Stimulated activated CD4-positive, alpha-beta T cell treated with anti-CD3 and anti-CD28 coated beads, Interleukin-15, amount 100 ng/mL, for 48 hours (primary cell): Measurements from ENCODE around the gene UEVLD.

Source experiments
- DNase-seq, 2 donors: peaks; one replicate each; pipeline ENCODE4 v3.0.0-alpha.2; 2020; ENCODE audit warnings: low read depth in 2 of 2

UEVLD gene

DNA sequence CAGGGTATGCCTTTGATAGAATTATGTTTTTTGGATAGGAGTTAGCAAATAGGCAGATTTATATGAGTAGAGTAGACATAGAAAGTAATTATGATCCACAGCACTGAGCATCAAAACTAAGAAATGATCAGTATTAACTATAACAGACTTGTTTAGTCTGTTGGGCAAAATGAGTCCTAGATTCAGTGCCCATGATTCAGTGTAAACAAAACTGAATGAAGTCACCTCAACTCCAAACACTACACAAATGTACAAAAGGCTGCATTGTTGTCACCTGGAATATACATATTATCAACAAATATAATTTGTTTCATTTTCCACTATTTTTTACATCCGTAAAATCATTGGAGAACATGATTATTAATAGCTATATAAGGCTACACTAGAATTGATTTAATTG lies 6.7 kb downstream of the UEVLD start:
- no peak for DNase-seq

DNA sequence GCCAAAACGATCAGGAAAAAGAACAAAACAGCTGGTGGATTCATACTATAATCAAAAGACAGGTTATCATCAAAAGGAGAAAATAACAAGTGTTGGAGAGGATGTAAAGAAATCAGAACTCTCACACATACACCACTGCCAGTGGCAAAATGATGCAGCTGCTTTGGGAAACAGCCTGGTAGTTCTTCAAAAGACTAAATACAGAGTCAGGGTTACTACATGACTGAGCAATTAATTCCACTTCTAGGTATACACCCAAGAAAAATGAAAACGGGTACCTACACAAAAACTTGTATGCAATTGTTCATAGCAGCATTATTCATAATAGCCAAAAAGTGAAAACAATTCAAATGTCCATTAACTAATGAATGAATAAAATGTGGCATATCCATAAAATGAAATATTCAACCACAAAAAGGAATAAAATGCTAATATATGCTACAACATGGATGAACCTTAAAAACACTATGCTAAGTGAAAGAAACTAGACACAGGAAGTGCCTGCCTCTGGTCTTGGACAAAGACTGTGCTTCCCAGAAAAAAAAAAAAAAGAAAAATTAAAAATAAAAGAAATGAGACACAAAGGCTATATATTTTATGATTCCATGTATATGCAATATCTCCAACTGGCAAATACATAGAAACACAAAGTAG lies 8.3 kb downstream of the UEVLD start:
- DNase-seq, result no peak

DNA sequence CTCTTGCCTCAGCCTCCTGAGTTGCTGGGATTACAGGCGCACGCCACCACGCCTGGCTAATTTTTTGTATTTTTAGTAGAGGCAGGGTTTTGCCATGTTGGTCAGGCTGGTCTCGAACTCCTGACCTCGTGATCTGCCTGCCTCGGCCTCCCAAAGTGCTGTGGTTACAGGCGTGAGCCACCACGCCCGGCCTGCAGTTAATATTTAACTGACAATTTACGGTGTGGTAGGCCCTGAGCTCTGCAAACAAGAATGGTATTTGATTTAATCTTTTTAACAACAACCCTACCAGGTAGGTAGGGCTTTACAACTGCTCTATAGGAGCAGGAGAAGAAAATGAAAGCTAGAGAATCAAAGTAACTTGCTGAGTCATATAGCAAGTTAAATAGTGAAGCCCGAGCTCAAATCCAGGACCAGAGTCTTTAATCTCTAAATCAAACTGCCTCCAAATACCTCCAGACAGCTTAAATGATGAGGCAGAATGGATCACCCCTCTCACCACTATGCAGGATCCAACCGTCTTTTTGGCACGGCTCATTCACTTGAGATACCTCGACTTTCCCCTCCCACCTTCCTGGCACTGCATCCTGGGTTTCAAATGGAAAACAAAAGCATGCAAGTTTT lies 9.4 kb downstream of the UEVLD start:
- no peak for DNase-seq

DNA sequence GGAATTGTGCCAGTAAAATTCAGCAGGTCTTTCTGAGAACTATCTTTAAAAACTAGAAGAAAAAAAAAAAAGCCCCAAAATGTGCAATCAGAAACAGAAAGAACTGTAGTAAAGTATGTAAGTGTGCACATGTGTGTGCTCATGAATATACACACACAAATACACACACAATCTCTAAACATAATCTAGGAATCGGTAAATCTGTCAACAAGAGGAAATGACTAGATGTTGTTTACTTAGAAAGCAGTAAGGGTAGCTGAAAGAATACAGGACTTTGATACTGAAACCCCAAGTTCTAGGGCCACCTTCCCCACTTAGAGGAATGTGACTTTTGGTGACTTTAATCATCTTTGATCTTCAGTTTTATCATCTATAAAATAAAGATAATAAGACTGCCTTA lies 13.2 kb downstream of the UEVLD start:
- no peak for DNase-seq

DNA sequence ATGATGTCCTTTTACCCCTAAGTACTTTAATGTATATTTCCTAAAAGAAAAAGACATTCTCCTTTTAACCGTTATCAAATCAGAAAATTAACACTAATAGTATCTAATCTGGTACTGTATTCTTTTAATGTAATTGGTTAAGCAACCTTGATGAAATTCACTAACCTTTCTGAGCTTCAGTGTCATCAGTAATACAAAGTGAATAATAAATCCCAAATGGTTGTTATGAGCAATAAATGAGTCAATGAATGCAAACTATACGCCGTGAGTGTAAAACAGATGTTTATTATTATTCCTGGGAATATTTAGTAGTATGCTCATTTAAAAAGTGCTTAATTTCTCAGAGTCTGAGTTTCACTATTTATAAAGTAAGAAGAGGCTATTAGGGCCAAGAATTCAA lies 21.5 kb downstream of the UEVLD start:
- no peak for DNase-seq

DNA sequence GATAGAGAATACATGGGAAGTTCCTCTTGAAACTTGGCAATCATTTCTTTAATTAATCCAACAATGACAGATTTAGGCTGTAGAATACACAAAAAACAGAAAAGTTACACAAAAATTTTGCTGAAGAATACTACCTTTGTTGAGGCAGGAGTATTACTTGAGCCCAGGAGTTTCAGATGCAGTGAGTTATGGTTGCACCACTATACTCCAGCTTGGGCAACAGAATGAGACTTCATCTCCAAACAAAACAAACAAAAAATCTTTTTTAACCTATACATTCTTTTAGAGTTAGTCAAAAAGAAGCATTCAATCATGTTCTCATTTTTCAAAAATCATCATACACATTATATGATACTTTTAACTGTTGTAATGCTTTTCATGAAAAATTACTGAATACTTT lies 22.1 kb downstream of the UEVLD start:
- no peak for DNase-seq

DNA sequence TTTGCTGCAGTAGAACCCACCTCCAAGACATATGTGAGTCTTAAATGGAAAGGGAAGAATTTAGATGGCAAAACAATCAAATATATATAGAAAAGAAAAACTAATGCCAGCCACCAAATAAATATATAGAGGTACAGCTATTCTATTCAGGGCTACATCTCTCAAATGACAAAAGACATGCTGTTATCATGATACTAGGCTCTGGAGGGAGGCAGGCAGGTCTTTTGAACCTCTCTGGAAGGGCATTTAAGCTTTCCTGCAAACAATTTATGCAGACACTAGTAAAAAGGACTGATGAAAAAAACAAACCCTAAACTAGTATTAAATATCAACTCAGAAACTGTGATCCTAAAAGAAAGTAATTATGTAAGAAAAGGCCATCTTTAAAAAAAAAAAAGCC lies 24.4 kb downstream of the UEVLD start:
- DNase-seq, result no peak

DNA sequence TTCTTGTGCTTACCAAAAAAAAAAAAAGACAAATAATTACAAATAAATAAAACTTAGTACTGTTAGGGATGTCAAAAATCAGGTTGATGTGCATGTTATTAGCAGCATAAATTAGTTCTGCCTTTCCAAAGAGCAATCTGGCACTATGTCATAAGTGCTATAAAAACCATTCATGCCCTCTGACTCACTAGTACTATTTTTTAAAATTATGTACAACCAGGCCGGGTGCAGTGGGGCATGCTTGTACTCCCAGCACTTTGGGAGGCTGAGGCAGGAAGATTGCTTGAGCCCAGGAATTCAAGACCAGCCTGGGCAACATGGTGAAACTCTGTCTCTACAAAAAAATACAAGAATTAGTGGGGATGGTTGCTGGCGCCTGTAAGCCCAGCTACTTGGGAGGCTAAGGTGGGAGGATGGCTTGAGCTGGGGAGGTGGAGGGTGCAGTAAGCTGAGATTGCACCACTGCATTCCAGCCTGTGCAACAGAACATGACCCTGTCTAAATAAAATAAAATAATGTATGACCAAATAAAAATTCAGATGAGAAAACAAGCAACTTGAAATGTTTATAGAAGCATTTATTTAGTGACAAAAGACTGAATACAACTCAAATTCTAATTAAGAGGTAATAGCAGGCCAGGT lies 25.3 kb downstream of the UEVLD start:
- DNase-seq, result no peak

DNA sequence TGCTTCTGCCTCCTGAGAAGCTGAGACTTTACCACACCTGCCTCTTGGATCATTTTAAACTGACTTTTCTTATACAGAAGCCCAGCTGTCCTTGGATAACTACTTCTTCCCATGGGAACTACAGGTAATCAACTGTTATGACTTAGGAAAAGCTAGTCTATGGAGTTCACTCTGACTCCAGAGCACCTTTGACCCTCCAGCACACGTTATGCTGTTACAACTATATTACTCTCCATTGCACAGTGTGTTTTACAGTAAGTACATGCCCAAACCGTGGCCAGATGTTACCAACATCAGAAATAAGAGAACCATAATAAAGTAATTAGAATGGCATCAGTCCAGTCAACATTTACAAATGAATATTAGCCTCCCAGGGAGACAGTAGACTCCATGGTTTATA lies 40.5 kb downstream of the UEVLD start:
- no peak for DNase-seq

DNA sequence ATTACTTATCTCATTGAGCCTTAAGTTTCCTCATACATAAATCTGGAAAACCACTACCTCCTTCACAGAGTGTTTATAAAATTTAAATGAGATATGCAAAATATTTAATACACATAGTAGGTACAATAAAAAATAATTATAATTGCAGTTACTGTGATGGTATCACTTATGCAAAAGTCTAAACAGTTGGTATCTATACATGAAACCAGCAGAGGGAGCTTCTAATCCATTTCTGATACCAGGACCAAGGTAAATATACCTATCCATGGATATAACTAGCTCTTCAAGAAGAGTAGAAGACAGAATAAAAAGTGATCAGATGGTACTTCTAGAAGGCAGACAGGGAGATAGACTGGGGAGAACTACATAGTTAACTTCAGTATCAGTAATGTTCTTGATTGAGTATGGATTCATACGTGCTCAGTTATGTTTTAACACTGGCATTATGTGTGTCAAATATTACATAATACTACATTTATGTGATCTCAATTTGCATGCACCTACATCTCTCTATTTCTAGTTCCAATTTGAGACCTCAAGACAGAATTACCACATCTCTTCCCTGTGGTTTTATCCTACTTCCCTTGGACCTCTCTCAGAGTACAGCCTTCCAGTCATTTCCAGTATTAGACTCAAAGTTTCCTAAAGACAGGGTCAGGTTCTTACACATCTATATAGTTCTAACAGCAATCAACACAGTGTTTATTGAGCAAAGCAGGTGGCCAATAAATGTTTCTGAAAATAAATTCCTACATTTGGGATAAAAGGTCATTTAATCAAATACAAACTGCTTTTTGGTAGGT lies 48.1 kb downstream of the UEVLD start:
- no peak for DNase-seq

DNA sequence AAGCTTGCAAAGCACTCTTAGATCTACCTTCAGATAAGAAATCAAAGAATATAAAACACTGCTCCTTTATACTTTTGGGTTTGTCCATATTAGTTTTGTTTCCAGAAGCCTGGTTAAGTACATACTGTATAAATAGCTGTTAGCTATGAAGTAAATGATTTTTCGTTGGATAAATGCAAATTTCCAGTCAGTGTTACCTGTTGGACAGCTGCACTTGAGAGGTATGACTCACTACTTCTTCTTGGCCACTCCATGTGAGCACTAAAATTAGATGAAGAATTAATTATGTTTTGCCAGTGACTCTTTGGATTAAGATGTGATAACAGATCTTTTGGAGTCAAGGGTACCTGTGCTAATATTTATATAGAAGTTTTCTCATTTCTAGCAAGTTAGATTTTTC lies 52.3 kb downstream of the UEVLD start:
- DNase-seq, result no peak

DNA sequence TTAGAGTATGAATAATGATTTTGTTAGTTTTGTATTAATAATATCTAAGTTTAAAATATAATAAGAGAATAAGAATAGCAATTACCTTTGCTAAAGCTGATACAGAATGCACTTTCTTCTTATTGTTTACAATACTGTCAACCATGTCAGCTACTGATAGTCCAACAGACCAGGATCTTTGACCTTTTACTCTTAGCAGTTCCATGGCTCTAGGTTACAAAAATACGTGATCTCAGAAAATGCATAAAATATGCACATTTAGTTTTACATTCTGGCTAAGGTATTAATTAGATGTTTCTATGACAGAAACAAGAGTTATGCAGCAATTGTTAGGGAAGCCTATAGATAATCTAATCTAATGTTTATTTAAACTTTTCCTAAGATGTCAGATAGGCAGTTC lies 54.3 kb downstream of the UEVLD start:
- no peak for DNase-seq

DNA sequence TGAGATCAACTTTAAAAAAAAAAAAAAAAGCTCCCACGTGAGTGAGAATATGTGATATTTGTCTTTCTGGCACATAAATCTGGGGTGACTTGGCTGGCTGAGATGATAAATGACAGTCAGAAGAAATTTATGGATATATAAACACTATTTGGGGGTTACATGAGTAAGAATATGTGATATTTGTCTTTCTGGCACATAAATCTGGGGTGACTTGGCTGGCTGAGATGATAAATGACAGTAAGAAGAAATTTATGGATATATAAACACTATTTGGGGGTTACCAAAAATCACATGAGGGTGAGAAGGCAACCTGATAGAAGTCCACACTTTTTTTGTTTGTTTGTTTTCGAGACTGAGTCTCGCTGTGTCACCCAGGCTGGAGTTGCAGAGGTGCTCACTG lies 55.2 kb downstream of the UEVLD start:
- DNase-seq, result no peak

DNA sequence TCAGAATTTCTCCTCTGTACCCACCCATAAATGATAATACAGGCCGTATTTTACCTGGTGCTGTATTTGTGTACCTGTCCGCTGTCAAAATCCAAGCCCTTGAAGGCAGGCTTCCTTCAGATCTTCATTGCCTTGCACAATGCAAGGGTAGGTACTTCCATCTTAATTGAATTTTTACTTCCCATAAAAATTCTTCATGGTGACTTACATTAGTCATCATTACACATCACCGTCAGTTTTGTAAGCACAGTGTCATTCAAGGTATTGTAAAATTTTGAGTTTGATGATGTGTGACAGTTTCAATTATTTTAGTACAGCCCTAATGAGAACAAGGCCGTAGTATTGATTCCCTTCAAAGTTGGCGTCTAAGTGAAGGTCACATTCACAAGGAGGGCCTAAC lies 61.0 kb downstream of the UEVLD start:
- DNase-seq, result no peak

DNA sequence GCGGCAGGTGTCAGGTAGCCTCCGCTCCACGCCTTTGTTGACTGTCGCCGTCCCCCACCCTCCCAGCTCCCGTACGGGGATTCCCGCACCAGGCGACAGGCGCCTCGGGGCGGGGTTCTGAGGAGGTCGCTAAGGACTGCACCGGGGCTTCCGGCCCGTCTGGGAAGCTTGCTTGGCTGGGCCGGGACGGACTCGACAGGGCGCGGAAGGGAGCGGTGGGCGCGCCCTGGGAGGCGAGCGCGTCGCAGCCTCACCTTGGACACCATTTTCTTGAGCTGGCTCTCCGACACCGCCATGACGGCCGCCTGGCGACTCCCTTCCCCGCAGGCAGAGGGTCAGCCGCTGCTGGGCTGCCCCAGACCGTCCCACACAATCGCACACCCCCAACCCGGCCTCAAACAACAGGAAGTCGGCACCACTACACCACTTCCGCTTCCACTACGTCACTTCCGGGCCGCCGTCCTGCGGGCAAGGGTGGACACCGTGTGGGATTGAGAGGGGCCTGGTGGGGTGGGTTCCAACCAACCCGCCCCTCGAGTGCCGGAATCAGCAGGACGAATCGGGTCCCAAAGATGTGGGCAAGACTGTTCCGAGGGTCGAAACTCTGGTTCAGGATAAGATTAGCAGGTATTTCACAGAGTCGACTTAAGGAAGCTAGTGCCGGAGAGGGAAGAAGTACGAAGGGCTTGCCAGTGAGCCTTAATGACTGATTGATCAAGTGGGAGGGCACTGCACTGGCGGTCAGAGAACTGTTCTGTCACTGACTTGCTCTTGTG lies 61.8 kb downstream of the UEVLD start, which contains the start of gene TSG101:
TSG101 (minus strand) TSS at position 422 of the 776 bp plus-strand sequence; CDS start at position 296, 126 bp downstream.
- peak; percentile 88 to 90 for DNase-seq

DNA sequence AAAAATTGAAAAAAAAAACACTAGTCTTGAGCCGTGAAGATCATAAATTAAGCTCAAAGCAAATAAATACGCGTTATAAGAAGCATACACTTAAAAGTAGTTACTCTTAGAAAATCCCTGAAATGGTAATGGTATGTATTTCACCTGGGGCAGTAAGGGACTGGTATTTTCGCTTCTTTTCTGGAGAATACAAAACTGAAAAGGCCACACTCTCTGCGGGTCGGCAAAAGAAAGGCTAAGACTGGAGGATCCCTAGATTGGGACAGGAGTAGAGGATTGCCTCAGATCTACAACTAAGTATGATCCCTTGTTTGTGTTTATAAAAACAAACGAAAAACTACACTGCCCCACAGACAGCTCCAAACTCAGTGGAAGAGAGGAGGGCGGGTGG lies 62.4 kb downstream of the UEVLD start:
- DNase-seq, result no peak

DNA sequence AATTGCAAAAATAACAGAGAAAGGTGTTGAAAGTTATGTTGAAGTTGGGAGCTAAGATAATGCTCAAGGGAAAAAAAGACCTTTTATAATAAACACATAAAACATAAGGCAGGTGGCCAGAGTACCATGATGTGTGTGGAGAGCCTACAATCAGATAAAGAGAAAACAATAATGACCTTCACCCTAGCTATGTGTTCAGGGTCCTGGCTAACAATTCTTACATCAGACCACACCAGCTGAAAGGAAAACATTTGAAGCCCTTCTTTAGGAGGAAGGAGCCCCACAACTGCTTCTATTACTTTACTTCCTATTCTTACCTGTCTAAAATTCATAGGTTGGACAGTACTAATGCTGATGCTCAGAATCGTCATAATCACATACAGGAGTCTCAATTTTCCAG lies 64.3 kb downstream of the UEVLD start:
- no peak for DNase-seq

DNA sequence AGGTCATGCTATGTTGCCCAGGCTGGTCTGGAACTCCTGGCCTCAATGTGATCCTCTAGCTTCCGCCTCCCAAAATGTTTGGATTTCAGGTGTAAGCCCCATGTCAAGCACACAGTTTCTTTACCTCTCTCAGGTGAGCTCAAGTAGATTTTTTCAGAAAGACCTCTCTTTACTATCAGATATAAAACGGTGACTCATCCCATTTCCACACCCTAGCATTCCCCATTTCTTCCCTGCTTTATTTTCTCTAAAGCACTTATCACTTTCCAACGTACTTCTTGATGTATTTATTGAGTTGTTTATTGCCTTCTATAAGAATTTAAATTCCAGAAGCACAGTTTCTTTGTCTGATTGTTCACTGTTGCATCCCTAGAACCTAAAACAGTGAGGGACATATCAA lies 65.5 kb downstream of the UEVLD start:
- DNase-seq, result no peak

DNA sequence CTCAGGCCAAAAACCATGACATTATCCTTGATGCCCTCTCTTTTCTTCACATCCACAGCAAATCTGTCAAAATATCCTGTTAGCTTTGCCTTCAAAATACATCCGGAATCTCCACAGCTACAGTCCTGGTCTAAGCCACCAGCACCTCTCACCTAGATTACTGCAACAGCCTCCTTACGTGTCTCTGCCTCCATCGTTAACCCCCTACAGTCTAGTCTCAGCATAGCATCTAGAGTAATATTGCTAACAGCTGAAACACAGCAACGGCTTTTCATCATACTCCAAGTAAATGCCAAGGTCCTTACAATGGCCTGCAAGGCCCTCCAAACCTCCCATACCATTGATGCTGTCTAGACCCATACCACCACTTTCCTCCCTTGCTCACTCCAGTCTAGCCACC lies 66.1 kb downstream of the UEVLD start:
- DNase-seq, result no peak

DNA sequence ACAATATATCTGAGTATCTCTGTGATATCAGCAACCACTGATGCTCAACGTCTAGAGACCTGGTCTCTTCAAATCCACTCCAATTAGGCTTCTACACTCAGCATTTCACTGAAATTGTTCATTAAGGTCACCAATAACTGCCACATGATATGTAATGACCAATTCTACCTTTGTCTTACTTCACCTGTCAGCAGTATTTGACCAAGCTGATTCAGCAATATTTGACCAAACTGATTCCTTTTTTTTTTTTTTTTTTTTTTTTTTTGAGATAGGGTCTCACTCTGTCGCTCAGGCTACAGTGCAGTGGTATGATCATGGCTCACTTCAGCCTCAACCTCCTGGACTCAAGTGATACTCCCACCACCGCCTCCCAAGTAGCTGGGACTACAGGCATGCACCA lies 67.4 kb downstream of the UEVLD start:
- DNase-seq, result no peak

DNA sequence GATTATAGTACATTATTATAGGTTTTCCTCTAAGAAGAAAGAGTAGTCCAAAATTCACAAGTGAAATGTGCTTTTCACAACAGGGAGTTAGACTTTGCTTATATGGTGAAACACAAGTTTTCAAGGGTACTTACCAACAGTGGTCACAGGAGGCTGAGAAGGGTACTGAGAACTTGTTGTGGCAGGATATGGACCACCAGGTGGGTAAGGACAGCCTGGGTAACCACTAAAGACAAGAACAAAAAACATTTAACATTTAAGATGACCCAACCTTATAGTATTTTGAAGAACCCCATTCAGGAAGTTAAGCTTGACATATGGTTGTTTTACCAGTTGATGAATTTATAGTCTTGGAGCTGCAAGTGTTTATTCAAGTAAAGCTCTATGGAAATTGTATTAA lies 86.2 kb downstream of the UEVLD start:
- DNase-seq, result no peak

DNA sequence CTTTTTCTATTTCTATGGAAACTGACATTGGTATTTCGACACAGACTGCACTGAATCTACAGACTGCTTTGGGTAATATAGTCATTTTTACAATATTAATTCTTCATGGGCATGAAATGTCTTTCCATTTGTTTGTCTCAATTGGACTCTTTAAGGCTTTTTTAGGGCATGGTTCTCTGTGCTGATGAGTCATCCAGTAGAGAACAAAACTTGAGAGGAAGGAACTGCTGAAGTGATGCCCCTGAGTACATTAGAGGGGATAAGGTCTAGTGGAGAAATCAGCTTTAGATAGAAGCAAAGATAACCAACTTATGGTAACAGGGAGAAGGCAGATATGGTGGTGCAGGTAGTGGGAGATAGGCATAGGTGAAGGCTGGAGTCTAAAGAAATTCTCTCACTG lies 86.9 kb downstream of the UEVLD start:
- no peak for DNase-seq
